ENCODE measurements around the gene UVRAG.

DNA sequence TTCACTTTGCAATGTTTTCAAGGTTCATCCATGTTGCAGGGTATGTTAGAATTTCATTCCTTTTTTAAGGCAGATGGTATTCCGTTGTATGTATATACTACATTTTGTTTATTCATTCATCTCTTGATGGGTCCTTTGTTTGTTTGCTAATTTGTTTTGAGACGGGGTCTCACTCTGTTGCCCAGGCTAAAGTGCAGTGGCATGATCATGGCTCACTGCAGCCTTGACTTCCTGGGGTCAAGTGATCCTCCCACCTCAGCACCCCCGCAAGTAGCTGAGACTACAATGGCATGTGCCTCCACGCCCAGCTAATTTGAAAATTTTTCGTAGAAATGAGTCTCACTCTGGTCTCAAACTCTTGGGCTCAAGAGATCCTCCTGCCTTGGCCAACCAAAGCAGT is 6.2 kb downstream of the UVRAG start:
- TF ChIP-seq, protein P1, sequence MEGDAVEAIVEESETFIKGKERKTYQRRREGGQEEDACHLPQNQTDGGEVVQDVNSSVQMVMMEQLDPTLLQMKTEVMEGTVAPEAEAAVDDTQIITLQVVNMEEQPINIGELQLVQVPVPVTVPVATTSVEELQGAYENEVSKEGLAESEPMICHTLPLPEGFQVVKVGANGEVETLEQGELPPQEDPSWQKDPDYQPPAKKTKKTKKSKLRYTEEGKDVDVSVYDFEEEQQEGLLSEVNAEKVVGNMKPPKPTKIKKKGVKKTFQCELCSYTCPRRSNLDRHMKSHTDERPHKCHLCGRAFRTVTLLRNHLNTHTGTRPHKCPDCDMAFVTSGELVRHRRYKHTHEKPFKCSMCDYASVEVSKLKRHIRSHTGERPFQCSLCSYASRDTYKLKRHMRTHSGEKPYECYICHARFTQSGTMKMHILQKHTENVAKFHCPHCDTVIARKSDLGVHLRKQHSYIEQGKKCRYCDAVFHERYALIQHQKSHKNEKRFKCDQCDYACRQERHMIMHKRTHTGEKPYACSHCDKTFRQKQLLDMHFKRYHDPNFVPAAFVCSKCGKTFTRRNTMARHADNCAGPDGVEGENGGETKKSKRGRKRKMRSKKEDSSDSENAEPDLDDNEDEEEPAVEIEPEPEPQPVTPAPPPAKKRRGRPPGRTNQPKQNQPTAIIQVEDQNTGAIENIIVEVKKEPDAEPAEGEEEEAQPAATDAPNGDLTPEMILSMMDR (IDR thresholded peaks at IDR 0.05): no peak
- TF ChIP-seq, protein P2, sequence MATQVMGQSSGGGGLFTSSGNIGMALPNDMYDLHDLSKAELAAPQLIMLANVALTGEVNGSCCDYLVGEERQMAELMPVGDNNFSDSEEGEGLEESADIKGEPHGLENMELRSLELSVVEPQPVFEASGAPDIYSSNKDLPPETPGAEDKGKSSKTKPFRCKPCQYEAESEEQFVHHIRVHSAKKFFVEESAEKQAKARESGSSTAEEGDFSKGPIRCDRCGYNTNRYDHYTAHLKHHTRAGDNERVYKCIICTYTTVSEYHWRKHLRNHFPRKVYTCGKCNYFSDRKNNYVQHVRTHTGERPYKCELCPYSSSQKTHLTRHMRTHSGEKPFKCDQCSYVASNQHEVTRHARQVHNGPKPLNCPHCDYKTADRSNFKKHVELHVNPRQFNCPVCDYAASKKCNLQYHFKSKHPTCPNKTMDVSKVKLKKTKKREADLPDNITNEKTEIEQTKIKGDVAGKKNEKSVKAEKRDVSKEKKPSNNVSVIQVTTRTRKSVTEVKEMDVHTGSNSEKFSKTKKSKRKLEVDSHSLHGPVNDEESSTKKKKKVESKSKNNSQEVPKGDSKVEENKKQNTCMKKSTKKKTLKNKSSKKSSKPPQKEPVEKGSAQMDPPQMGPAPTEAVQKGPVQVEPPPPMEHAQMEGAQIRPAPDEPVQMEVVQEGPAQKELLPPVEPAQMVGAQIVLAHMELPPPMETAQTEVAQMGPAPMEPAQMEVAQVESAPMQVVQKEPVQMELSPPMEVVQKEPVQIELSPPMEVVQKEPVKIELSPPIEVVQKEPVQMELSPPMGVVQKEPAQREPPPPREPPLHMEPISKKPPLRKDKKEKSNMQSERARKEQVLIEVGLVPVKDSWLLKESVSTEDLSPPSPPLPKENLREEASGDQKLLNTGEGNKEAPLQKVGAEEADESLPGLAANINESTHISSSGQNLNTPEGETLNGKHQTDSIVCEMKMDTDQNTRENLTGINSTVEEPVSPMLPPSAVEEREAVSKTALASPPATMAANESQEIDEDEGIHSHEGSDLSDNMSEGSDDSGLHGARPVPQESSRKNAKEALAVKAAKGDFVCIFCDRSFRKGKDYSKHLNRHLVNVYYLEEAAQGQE (IDR thresholded peaks at IDR 0.05; ENCODE audit: insufficient read depth in 1 of 2, low read depth in 2 of 2, low read length in 1 of 2): no peak
- no peak for TF ChIP-seq POLR2AphosphoS5 (IDR thresholded peaks at IDR 0.05; ENCODE audit: low read depth, low read length)

Data from Panc1 (cell line).